ENCODE results near the gene HIVEP3. TPM values are rescaled to one million over a fixed set of nuclear protein-coding genes. Genes with fewer than 3 reads are reported as not detected.

The HIVEP3 gene
- polyA plus RNA-seq, 1 of the 3 experiments (the other 2 are of a cell fraction) = 6.4 TPM

GRCh38 chr1:41629571-41629970 is 289.2 kb downstream of the HIVEP3 start:
- TF ChIP-seq, protein P1, sequence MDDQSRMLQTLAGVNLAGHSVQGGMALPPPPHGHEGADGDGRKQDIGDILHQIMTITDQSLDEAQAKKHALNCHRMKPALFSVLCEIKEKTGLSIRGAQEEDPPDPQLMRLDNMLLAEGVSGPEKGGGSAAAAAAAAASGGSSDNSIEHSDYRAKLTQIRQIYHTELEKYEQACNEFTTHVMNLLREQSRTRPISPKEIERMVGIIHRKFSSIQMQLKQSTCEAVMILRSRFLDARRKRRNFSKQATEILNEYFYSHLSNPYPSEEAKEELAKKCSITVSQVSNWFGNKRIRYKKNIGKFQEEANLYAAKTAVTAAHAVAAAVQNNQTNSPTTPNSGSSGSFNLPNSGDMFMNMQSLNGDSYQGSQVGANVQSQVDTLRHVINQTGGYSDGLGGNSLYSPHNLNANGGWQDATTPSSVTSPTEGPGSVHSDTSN (IDR thresholded peaks at IDR 0.05) = peak; percentile 28; the same call in 1 of the 2 replicates
- TF ChIP-seq TCF12 (IDR thresholded peaks at IDR 0.05) (peak; percentile 51; the same call in 1 of the 2 replicates), FOXJ3 (CRISPR knock-in tag; IDR thresholded peaks at IDR 0.05) (no peak)
- POLR2A ChIA-PET = no interaction called here
- H3K27ac ChIP-seq (ENCODE audit: low read depth in 2 of 2, low read length in 1 of 2) = peak overlapping the region in 1 of 2 experiments; percentile 11; a peak in 1 of 4 replicates
- no peaks in the 10 kb centered on the region for H3K9me3 ChIP-seq
- H3K79me2 ChIP-seq (ENCODE audit: insufficient read depth) = no peaks in the 10 kb centered on the region
- no peaks in the 10 kb centered on the region for H3K27me3 ChIP-seq (ENCODE audit: insufficient read depth)
- H3K9ac ChIP-seq = no peak overlapping the region
- no peaks in the 10 kb centered on the region for H3K36me3 ChIP-seq (replicated peaks in 1 of 2; ENCODE audit: control insufficient read depth in 1 of 2, insufficient read depth in 2 of 2, low read length in 1 of 2)
- no peak overlapping the region for H3K4me3 ChIP-seq (ENCODE audit: low read depth in 2 of 2, low read length in 1 of 2)
- H4K20me1 ChIP-seq (ENCODE audit: insufficient read depth) = no peaks in the 10 kb centered on the region
- no peak overlapping the region for H3K4me2 ChIP-seq
- CTCF ChIA-PET = interaction anchor here (1.9 kb wide), 1 partner anchor 114 kb away, joined by 4 read pairs; no protein-coding TSS in a partner anchor
- DNase-seq = no peak
- 72% methylated on average over 9 of the region's 9 CpGs for WGBS (ENCODE audit: low lambda C conversion rate)
- H2AFZ ChIP-seq (ENCODE audit: low read depth) = no peak overlapping the region
- H3K9me2 ChIP-seq = no peaks in the 10 kb centered on the region
- H3K4me1 ChIP-seq (ENCODE audit: control insufficient read depth in 1 of 2, insufficient read depth in 2 of 2, low read depth in 1 of 2, low read length in 1 of 2) = peaks cover 30 to 33% of the 10 kb centered on the region in 2 experiments; a peak in 3 of 4 replicates
- H3F3A ChIP-seq (replicated peaks; ENCODE audit: insufficient read depth) = no peaks in the 10 kb centered on the region

DNA sequence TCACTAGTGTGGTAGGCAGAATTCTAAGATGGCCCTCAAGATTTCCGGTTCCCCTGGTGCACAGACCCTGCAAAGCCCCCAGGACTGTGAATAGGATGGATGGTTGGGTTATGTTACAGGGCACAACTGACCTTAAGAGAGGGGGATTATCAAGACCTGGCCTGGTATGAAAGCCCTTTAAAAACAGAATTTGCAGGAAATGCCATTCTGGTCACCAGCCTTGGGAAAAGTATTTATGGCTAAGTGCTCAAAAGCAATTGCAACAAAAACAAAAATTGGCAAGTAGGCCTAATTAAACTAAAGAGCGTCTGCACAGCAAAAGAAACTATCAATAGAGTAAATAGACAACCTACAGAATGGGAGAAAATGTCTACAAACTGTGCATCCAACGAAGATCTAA is 289.6 kb downstream of the HIVEP3 start:
- H3K9me2 ChIP-seq = no peaks in the 10 kb centered on the region
- H3K27me3 ChIP-seq (ENCODE audit: insufficient read depth) = no peaks in the 10 kb centered on the region
- WGBS (ENCODE audit: low lambda C conversion rate) = 82% methylated on average over 3 of the region's 3 CpGs
- peak overlapping the region in 1 of 2 experiments; percentile 11; a peak in 1 of 4 replicates for H3K27ac ChIP-seq (ENCODE audit: low read depth in 2 of 2, low read length in 1 of 2)
- no peaks in the 10 kb centered on the region for H3F3A ChIP-seq (replicated peaks; ENCODE audit: insufficient read depth)
- no peaks in the 10 kb centered on the region for H3K9me3 ChIP-seq
- H2AFZ ChIP-seq (ENCODE audit: low read depth) = no peak overlapping the region
- H3K79me2 ChIP-seq (ENCODE audit: insufficient read depth) = no peaks in the 10 kb centered on the region
- no peak overlapping the region for H3K4me2 ChIP-seq
- no peak for TF ChIP-seq CTCF (IDR thresholded peaks at IDR 0.05)
- no peak for TF ChIP-seq RFX5 (IDR thresholded peaks at IDR 0.05; ENCODE audit: low read length)
- TF ChIP-seq YY1 (IDR thresholded peaks at IDR 0.05; ENCODE audit: low read depth) = no peak
- TF ChIP-seq MEF2A (IDR thresholded peaks at IDR 0.05; ENCODE audit: borderline replicate concordance, low read depth) = no peak
- TF ChIP-seq, protein P1 (IDR thresholded peaks at IDR 0.05) = no peak
- TF ChIP-seq GATA2 (CRISPR knock-in tag; IDR thresholded peaks at IDR 0.05) = no peak
- TF ChIP-seq SIN3A (IDR thresholded peaks at IDR 0.05; ENCODE audit: borderline replicate concordance, low read depth, low read length) = no peak
- TF ChIP-seq, protein P2, sequence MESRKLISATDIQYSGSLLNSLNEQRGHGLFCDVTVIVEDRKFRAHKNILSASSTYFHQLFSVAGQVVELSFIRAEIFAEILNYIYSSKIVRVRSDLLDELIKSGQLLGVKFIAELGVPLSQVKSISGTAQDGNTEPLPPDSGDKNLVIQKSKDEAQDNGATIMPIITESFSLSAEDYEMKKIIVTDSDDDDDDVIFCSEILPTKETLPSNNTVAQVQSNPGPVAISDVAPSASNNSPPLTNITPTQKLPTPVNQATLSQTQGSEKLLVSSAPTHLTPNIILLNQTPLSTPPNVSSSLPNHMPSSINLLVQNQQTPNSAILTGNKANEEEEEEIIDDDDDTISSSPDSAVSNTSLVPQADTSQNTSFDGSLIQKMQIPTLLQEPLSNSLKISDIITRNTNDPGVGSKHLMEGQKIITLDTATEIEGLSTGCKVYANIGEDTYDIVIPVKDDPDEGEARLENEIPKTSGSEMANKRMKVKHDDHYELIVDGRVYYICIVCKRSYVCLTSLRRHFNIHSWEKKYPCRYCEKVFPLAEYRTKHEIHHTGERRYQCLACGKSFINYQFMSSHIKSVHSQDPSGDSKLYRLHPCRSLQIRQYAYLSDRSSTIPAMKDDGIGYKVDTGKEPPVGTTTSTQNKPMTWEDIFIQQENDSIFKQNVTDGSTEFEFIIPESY (IDR thresholded peaks at IDR 0.05; ENCODE audit: borderline replicate concordance, low read depth) = no peak
- TF ChIP-seq EZH2phosphoT487 (IDR thresholded peaks at IDR 0.05; ENCODE audit: borderline replicate concordance, low read depth) = no peak
- no peak overlapping the region for H3K4me3 ChIP-seq (ENCODE audit: low read depth in 2 of 2, low read length in 1 of 2)
- ChIA-PET CTCF (interaction anchor here (1.9 kb wide), 1 partner anchor 113 kb away, joined by 4 read pairs; no protein-coding TSS in a partner anchor), POLR2A (no interaction called here)
- no peak for DNase-seq
- H3K4me1 ChIP-seq (ENCODE audit: control insufficient read depth in 1 of 2, insufficient read depth in 2 of 2, low read depth in 1 of 2, low read length in 1 of 2) = peaks cover 29 to 30% of the 10 kb centered on the region in 2 experiments; a peak in 3 of 4 replicates
- no peaks in the 10 kb centered on the region for H4K20me1 ChIP-seq (ENCODE audit: insufficient read depth)
- H3K9ac ChIP-seq = no peak overlapping the region
- H3K36me3 ChIP-seq (replicated peaks in 1 of 2; ENCODE audit: control insufficient read depth in 1 of 2, insufficient read depth in 2 of 2, low read length in 1 of 2) = no peaks in the 10 kb centered on the region
